Left ventricle myocardium inferior (tissue), 1 donor: ENCODE results near the gene CGRRF1. TPM values are rescaled to one million over a fixed set of nuclear protein-coding genes. Genes with fewer than 3 reads are reported as not detected.
A peak's percentile ranks its signal among the peaks of the same experiment; 100 is the strongest.

Experiments used
- DNase-seq: peaks from one replicate; pipeline ENCODE4 v3.0.0-alpha.2; 2020
- H3K27ac ChIP-seq: fragments of 200-600 bp; replicated peaks from 2 replicates; pipeline ENCODE4 v1.8.0; 2021
- H3K27me3 ChIP-seq: fragments of 200-600 bp; 2 replicates; pipeline ENCODE4 v1.8.0; 2021; ENCODE audit warnings: low read depth
- H3K36me3 ChIP-seq: fragments of 200-600 bp; 2 replicates; pipeline ENCODE4 v1.8.0; 2021
- H3K4me1 ChIP-seq: fragments of 200-600 bp; 2 replicates; pipeline ENCODE4 v1.8.0; 2021
- H3K4me3 ChIP-seq: fragments of 200-600 bp; 2 replicates; pipeline ENCODE4 v1.8.0; 2021; ENCODE audit warnings: mild to moderate bottlenecking, moderate library complexity
- H3K9me3 ChIP-seq: fragments of 200-600 bp; replicated peaks from 2 replicates; pipeline ENCODE4 v1.8.0; 2021
- CTCF ChIP-seq: fragments of 200-600 bp; IDR thresholded peaks from 2 replicates; pipeline ENCODE4 v1.8.0; 2021; ENCODE audit warnings: antibody characterized with exemption, mild to moderate bottlenecking, borderline replicate concordance
- intact Hi-C: fragments of 100-400 bp; cut with micrococcal nuclease; formaldehyde crosslinking; loops from one replicate; pipeline ENCODE4 v1.11.0; 2022
- total RNA-seq: library from RNA; stranded (reverse); fragmentation: NEBNext Ultra II Directional; extraction: Animal tissue kit (Norgen Biotek cat#: 25700); gene quantifications from one replicate; pipeline ENCODE4 v1.2.1, GENCODE V29; 2021
- donor health status: DM: no; HTN: yes; CAD: no; lungs with severe emphysema.

Gene CGRRF1
- total RNA-seq, 1 donor from 2014 or later = 21.3 TPM

GRCh38 chr14:54486685-54487084, 23.0 kb upstream of the CGRRF1 start:
- peaks cover 79% of the 10 kb centered on the region for H3K4me1 ChIP-seq
- peak overlapping the region; percentile 85 for H3K4me3 ChIP-seq
- no peaks in the 10 kb centered on the region for H3K9me3 ChIP-seq

GRCh38 chr14:54487771-54488170, 21.9 kb upstream of the CGRRF1 start:
- H3K4me1 ChIP-seq = peaks cover 70% of the 10 kb centered on the region
- TF ChIP-seq CTCF = no peak
- no peaks in the 10 kb centered on the region for H3K9me3 ChIP-seq
- peak overlapping the region; percentile 94 for H3K27ac ChIP-seq
- peak overlapping the region; percentile 85 for H3K4me3 ChIP-seq
- H3K36me3 ChIP-seq = peaks cover 7% of the 10 kb centered on the region
- intact Hi-C loops = no loop called here
- no peak for DNase-seq
- no peaks in the 10 kb centered on the region for H3K27me3 ChIP-seq

More at GRCh38 chr14:54486685-54487084, 23.0 kb upstream of the CGRRF1 start:
- intact Hi-C loops = no loop called here
- Histone ChIP-seq H3K36me3 (peaks cover 18% of the 10 kb centered on the region), H3K27ac (peak overlapping the region; percentile 94), H3K27me3 (no peaks in the 10 kb centered on the region)
- no peak for DNase-seq
- TF ChIP-seq CTCF = no peak

- intact Hi-C loops = no loop called here
- Histone ChIP-seq H3K27ac (peak overlapping the region; percentile 94), H3K27me3 (no peaks in the 10 kb centered on the region), H3K4me1 (peaks cover 68% of the 10 kb centered on the region), H3K4me3 (peak overlapping the region; percentile 85), H3K9me3 (no peaks in the 10 kb centered on the region), H3K36me3 (peaks cover 2% of the 10 kb centered on the region)
- no peak for TF ChIP-seq CTCF
- no peak for DNase-seq
Observed at GRCh38 chr14:54488318-54488645, 21.4 kb upstream of the CGRRF1 start.

GRCh38 chr14:54488646-54489317, 20.9 kb upstream of the CGRRF1 start, which contains the start of gene GMFB:
GMFB (minus strand) TSS chr14:54488980; CDS start chr14:54488927, 53 bp downstream.
- Histone ChIP-seq H3K36me3 (no peaks in the 10 kb centered on the region), H3K4me3 (peak within 1 kb of the TSS; percentile 85), H3K27me3 (no peaks in the 10 kb centered on the region), H3K9me3 (no peaks in the 10 kb centered on the region), H3K27ac (peak within 1 kb of the TSS; percentile 94), H3K4me1 (peaks cover 63% of the 10 kb centered on the region)
- peak; percentile 95 for DNase-seq
- intact Hi-C loops = no loop called here
- peak; percentile 63 for TF ChIP-seq CTCF

- no peak for TF ChIP-seq CTCF
- no peaks in the 10 kb centered on the region for H3K9me3 ChIP-seq
- H3K27me3 ChIP-seq = no peaks in the 10 kb centered on the region
- H3K36me3 ChIP-seq = no peaks in the 10 kb centered on the region
- peak overlapping the region; percentile 85 for H3K4me3 ChIP-seq
- peak overlapping the region; percentile 94 for H3K27ac ChIP-seq
- intact Hi-C loops = no loop called here
- peaks cover 58% of the 10 kb centered on the region for H3K4me1 ChIP-seq
- no peak for DNase-seq
Observed at GRCh38 chr14:54489318-54489683, 20.4 kb upstream of the CGRRF1 start.
